ENCODE measurements around the gene SLCO1B3. TPM values are rescaled to one million over a fixed set of nuclear protein-coding genes. Genes with fewer than 3 reads are reported as not detected.

The SLCO1B3 gene
- total and polyA plus RNA-seq, 10 of the 15 experiments (the other 5 are each of a cell fraction or from before 2014, with no cell fraction given), result 0.04 to 1.2 TPM; not detected in 8

DNA sequence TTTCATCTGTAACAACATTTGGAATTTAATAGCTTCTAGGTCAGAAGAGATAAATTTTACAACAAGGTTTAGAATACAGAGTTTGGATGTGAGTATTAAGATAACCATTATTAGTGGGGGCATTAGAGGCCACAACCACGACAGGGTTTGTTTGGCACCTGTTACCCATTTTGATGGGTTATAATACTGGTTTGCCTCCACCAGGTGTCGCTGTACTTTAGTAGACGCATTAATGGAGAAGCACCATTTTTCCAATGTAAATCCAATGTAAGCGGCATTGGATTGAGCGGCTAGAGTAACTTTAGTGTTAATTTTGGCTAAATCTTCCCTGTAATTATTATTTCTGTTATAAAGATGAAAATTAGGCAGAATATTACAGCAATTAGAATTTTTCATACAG is 136.2 kb downstream of the SLCO1B3 start:
- intact Hi-C loops (cut with micrococcal nuclease; ENCODE audit: unreplicated experiment), result loop anchor here (1.0 to 10.0 kb wide), 3 partner anchors 120 to 738 kb away; no protein-coding TSS in a partner anchor
- POLR2A ChIA-PET, result no interaction called here
- no peak for FAIRE-seq

More for the DNA sequence above, 136.2 kb downstream of the SLCO1B3 start:
- SMC1A ChIA-PET (ENCODE audit: uncharacterized antibody, unreplicated experiment), result no interaction called here
- no peak overlapping the region for H3K9ac ChIP-seq (ENCODE audit: control insufficient read depth, insufficient read depth, low read length)
- DNase-seq (ENCODE audit: low read depth, low spot score), result no peak
- 0% methylated on average over 5 of the region's 5 CpGs for WGBS (ENCODE audit: insufficient coverage, insufficient replicate concordance, low lambda C conversion rate, missing lambda C conversion rate)
- H2AFZ ChIP-seq (ENCODE audit: control insufficient read depth, low read depth, low read length), result no peak overlapping the region
- ATAC-seq, result peak; percentile 71
- H3K4me3 ChIP-seq, result no peak overlapping the region
- no peaks in the 10 kb centered on the region for H4K20me1 ChIP-seq (ENCODE audit: control insufficient read depth, insufficient read depth)
- no peak overlapping the region for H3K27ac ChIP-seq (ENCODE audit: control insufficient read depth, insufficient read depth)
- H3K79me2 ChIP-seq (ENCODE audit: control insufficient read depth, insufficient read depth, low read length), result no peaks in the 10 kb centered on the region
- TF ChIP-seq RELA (IDR thresholded peaks at IDR 0.05; ENCODE audit: borderline replicate concordance, partially characterized antibody), result no peak
- TF ChIP-seq ATF7 (IDR thresholded peaks at IDR 0.05; ENCODE audit: low read depth), result no peak
- TF ChIP-seq, protein P1, sequence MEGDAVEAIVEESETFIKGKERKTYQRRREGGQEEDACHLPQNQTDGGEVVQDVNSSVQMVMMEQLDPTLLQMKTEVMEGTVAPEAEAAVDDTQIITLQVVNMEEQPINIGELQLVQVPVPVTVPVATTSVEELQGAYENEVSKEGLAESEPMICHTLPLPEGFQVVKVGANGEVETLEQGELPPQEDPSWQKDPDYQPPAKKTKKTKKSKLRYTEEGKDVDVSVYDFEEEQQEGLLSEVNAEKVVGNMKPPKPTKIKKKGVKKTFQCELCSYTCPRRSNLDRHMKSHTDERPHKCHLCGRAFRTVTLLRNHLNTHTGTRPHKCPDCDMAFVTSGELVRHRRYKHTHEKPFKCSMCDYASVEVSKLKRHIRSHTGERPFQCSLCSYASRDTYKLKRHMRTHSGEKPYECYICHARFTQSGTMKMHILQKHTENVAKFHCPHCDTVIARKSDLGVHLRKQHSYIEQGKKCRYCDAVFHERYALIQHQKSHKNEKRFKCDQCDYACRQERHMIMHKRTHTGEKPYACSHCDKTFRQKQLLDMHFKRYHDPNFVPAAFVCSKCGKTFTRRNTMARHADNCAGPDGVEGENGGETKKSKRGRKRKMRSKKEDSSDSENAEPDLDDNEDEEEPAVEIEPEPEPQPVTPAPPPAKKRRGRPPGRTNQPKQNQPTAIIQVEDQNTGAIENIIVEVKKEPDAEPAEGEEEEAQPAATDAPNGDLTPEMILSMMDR (IDR thresholded peaks at IDR 0.05 in 2 of 3, conservative IDR thresholded peaks at IDR 0.05 in 1 of 3; ENCODE audit: control insufficient read depth in 2 of 3, extremely low read depth in 1 of 3, insufficient read depth in 1 of 3, low read depth in 3 of 3, low read length in 3 of 3), result peak; percentile 45 to 53 (median 45); a peak in 5 of 6 replicates
- peak; percentile 47; the same call in 1 of the 2 replicates for TF ChIP-seq YY1 (IDR thresholded peaks at IDR 0.05; ENCODE audit: low read depth, low read length)
- TF ChIP-seq SMC3 (IDR thresholded peaks at IDR 0.05; ENCODE audit: borderline replicate concordance, low read length), result peak; percentile 59; the same call in 1 of the 2 replicates
- peak; percentile 38; the same call in 1 of the 2 replicates for TF ChIP-seq RAD21 (IDR thresholded peaks at IDR 0.05; ENCODE audit: insufficient read depth, low read depth, low read length)
- H3K4me2 ChIP-seq (ENCODE audit: control insufficient read depth, insufficient read depth), result no peak overlapping the region
- no peaks in the 10 kb centered on the region for H3K27me3 ChIP-seq (replicated peaks in 1 of 2; ENCODE audit: control insufficient read depth in 2 of 2, insufficient read depth in 2 of 2, low read length in 1 of 2)
- H3K36me3 ChIP-seq (ENCODE audit: control insufficient read depth in 2 of 2, insufficient read depth in 2 of 2, low read length in 1 of 2), result no peaks in the 10 kb centered on the region
- RAD21 ChIA-PET (ENCODE audit: unreplicated experiment), result no interaction called here
- in situ Hi-C loops (cut with MboI), result no loop called here
- H3K4me1 ChIP-seq (ENCODE audit: control insufficient read depth, insufficient read depth, low read length), result no peaks in the 10 kb centered on the region
- H3K9me3 ChIP-seq (replicated peaks; ENCODE audit: control insufficient read depth, insufficient read depth, low read length), result no peaks in the 10 kb centered on the region
- no TSS peak for BruUV-seq (replicated peaks)
- CTCF ChIA-PET, result interaction anchor here (0.9 to 3.3 kb wide), 5 partner anchors 10 to 225 kb away, joined by 3 to 16 read pairs (median 9); no protein-coding TSS in a partner anchor

Data from GM12878 (cell line).